Ishikawa (cell line): Measurements from ENCODE around the gene MRFAP1.

Experiments
- EP300 ChIP-seq: IDR thresholded peaks from 2 replicates; pipeline ENCODE4 v1.6.1; 2012; ENCODE audit warnings: borderline replicate concordance
- TAF1 ChIP-seq: IDR thresholded peaks from 2 replicates; pipeline ENCODE4 v1.6.1; 2012; ENCODE audit warnings: low read depth, mild to moderate bottlenecking
- TCF12 ChIP-seq: IDR thresholded peaks from 2 replicates; pipeline ENCODE4 v1.6.1; 2012; ENCODE audit warnings: low read depth
- ZBTB7A ChIP-seq: IDR thresholded peaks from 2 replicates; pipeline ENCODE4 v1.6.1; 2012; ENCODE audit warnings: low read depth

- TF ChIP-seq EP300, result no peak
- no peak for TF ChIP-seq TCF12
- TF ChIP-seq ZBTB7A, result no peak
- no peak for TF ChIP-seq TAF1
Measured at GRCh38 chr4:6621556-6621927, 18.9 kb upstream of the MRFAP1 start.
